H9 (cell line): Measurements from ENCODE around the gene SRM. TPM values are rescaled to one million over a fixed set of nuclear protein-coding genes. Genes with fewer than 3 reads are reported as not detected.

Source experiments
- DNase-seq: peaks from one replicate; pipeline ENCODE4 v3.0.0-alpha.2; 2017
- H2AFZ ChIP-seq: one replicate; pipeline ENCODE4 v1.6.1; 2013; ENCODE audit warnings: mild to moderate bottlenecking, low read length, control low read depth, moderate library complexity
- H2AK5ac ChIP-seq: 2 replicates; pipeline ENCODE4 v1.6.1; 2013; ENCODE audit warnings: low read length, control low read depth, mixed read lengths; ENCODE audit not compliant: insufficient read length
- H2BK120ac ChIP-seq: one replicate; pipeline ENCODE4 v1.6.1; 2013; ENCODE audit warnings: low read depth, mild to moderate bottlenecking, low read length, control low read depth, inconsistent platforms; ENCODE audit not compliant: poor library complexity, severe bottlenecking
- H2BK12ac ChIP-seq: 2 replicates; pipeline ENCODE4 v1.6.1; 2013; ENCODE audit warnings: low read length, control low read depth, mixed read lengths, low read depth; ENCODE audit not compliant: insufficient read length
- H2BK15ac ChIP-seq: 2 replicates; pipeline ENCODE4 v1.6.1; 2013; ENCODE audit warnings: low read depth, low read length, control low read depth
- H2BK20ac ChIP-seq: one replicate; pipeline ENCODE4 v1.6.1; 2013; ENCODE audit warnings: low read depth, mild to moderate bottlenecking, low read length, control low read depth, inconsistent platforms; ENCODE audit not compliant: poor library complexity, severe bottlenecking
- H2BK5ac ChIP-seq: 2 replicates; pipeline ENCODE4 v1.6.1; 2013; ENCODE audit warnings: low read length, control low read depth, mixed read lengths; ENCODE audit not compliant: insufficient read length
- H3K14ac ChIP-seq: 2 replicates; pipeline ENCODE4 v1.6.1; 2013; ENCODE audit warnings: low read length, control low read depth; ENCODE audit not compliant: insufficient read depth
- H3K18ac ChIP-seq: 2 replicates; pipeline ENCODE4 v1.6.1; 2013; ENCODE audit warnings: low read depth, mild to moderate bottlenecking, mixed read lengths, low read length, control low read depth; ENCODE audit not compliant: insufficient read length
- H3K23ac ChIP-seq: 2 replicates; pipeline ENCODE4 v1.6.1; 2013; ENCODE audit warnings: low read length, control low read depth, mixed read lengths, low read depth; ENCODE audit not compliant: insufficient read length
- H3K23me2 ChIP-seq: 2 replicates; pipeline ENCODE4 v1.6.1; 2013; ENCODE audit warnings: low read depth, mild to moderate bottlenecking, mixed read lengths, low read length, control low read depth; ENCODE audit not compliant: insufficient read length, poor library complexity, severe bottlenecking
- H3K27ac ChIP-seq: 2 replicates; pipeline ENCODE4 v1.5.1; 2013; ENCODE audit warnings: low read length, control low read depth, mixed read lengths, low read depth; ENCODE audit not compliant: insufficient read length
- H3K27me3 ChIP-seq: 2 replicates; pipeline ENCODE4 v1.6.1; 2013; ENCODE audit warnings: low read length, control low read depth, inconsistent platforms; ENCODE audit not compliant: insufficient read depth
- H3K4ac ChIP-seq: 2 replicates; pipeline ENCODE4 v1.6.1; 2013; ENCODE audit warnings: low read depth, mild to moderate bottlenecking, control low read depth, inconsistent platforms, low read length, moderate library complexity
- H3K4me1 ChIP-seq: 2 replicates; pipeline ENCODE4 v1.6.1; 2013; ENCODE audit warnings: low read length, control low read depth, inconsistent platforms; ENCODE audit not compliant: insufficient read depth
- H3K4me2 ChIP-seq: 2 replicates; pipeline ENCODE4 v1.6.1; 2013; ENCODE audit warnings: low read length, control low read depth, mixed read lengths; ENCODE audit not compliant: insufficient read length, insufficient read depth
- H3K56ac ChIP-seq: 2 replicates; pipeline ENCODE4 v1.6.1; 2013; ENCODE audit warnings: low read depth, mild to moderate bottlenecking, mixed read lengths, low read length, control low read depth; ENCODE audit not compliant: insufficient read length
- H3K79me1 ChIP-seq: 2 replicates; pipeline ENCODE4 v1.6.1; 2013; ENCODE audit warnings: low read depth, mild to moderate bottlenecking, moderate library complexity, low read length, control low read depth, inconsistent platforms; ENCODE audit not compliant: insufficient read depth, poor library complexity, severe bottlenecking
- H3K79me2 ChIP-seq: 2 replicates; pipeline ENCODE4 v1.6.1; 2013; ENCODE audit warnings: low read length, control low read depth, inconsistent platforms; ENCODE audit not compliant: insufficient read depth
- H3K9ac ChIP-seq: 2 replicates; pipeline ENCODE4 v1.6.1; 2013; ENCODE audit warnings: low read length, control low read depth, mixed read lengths; ENCODE audit not compliant: insufficient read length; ENCODE audit errors: extremely low read depth
- H3K9me3 ChIP-seq: one replicate; pipeline ENCODE4 v1.6.1; 2013; ENCODE audit warnings: low read depth, low read length, inconsistent platforms; ENCODE audit not compliant: control insufficient read depth
- H3T11ph ChIP-seq: one replicate; pipeline ENCODE4 v1.6.1; 2013; ENCODE audit warnings: mild to moderate bottlenecking, low read length, control low read depth, inconsistent platforms
- H4K20me1 ChIP-seq: one replicate; pipeline ENCODE4 v1.6.1; 2013; ENCODE audit not compliant: control insufficient read depth, insufficient read length, insufficient read depth
- H4K5ac ChIP-seq: 2 replicates; pipeline ENCODE4 v1.6.1; 2013; ENCODE audit warnings: low read depth, mild to moderate bottlenecking, mixed read lengths, low read length, control low read depth; ENCODE audit not compliant: insufficient read length
- H4K8ac ChIP-seq: replicated peaks from 2 replicates; pipeline ENCODE4 v1.6.1; 2013; ENCODE audit warnings: low read length, control low read depth, mixed read lengths, low read depth; ENCODE audit not compliant: insufficient read length
- H4K91ac ChIP-seq: 2 replicates; pipeline ENCODE4 v1.6.1; 2013; ENCODE audit warnings: low read depth, mild to moderate bottlenecking, moderate library complexity, mixed read lengths, low read length, control low read depth; ENCODE audit not compliant: insufficient read length
- H3K27ac Mint-ChIP-seq, 3 experiments: 2 replicates in 2 of 3; 3 replicates in 1 of 3; pipeline ENCODE4 v1.8.0; 2020 to 2021; ENCODE audit warnings: mixed read lengths in 3 of 3, mild to moderate bottlenecking in 1 of 3, moderate library complexity in 1 of 3
- H3K27me3 Mint-ChIP-seq: 2 replicates; pipeline ENCODE4 v1.8.0; 2021; ENCODE audit warnings: low read depth, mild to moderate bottlenecking, moderate library complexity, mixed read lengths
- H3K36me3 Mint-ChIP-seq, 3 experiments: 2 replicates in 2 of 3; 3 replicates in 1 of 3; pipeline ENCODE4 v1.8.0; 2020 to 2021; ENCODE audit warnings: low read depth in 3 of 3, mixed read lengths in 3 of 3; ENCODE audit not compliant: insufficient read depth in 1 of 3
- H3K4me1 Mint-ChIP-seq, 2 experiments: 2 replicates each; pipeline ENCODE4 v1.8.0; 2020; ENCODE audit warnings: mixed read lengths in 2 of 2
- H3K4me3 Mint-ChIP-seq, 2 experiments: 2 replicates in 1 of 2; 3 replicates in 1 of 2; pipeline ENCODE4 v1.8.0; 2020 to 2021; ENCODE audit warnings: mild to moderate bottlenecking in 2 of 2, mixed read lengths in 2 of 2, moderate library complexity in 1 of 2
- H3K9me3 Mint-ChIP-seq, 2 experiments: 2 replicates in 1 of 2; 3 replicates in 1 of 2; pipeline ENCODE4 v1.8.0; 2020; ENCODE audit warnings: mild to moderate bottlenecking in 2 of 2, mixed read lengths in 2 of 2, moderate library complexity in 1 of 2
- WGBS: extraction: QIAGEN DNeasy Blood & Tissue Kit; methylation state at CpG from one replicate; pipeline ENCODE4 v1.1.7; 2013; ENCODE audit warnings: missing lambda C conversion rate, low lambda C conversion rate, mixed read lengths; ENCODE audit not compliant: insufficient read length; ENCODE audit errors: extremely low coverage; 5-methylcytosine and 5-hydroxymethylcytosine counted together
- total RNA-seq: library from RNA; stranded (reverse); gene quantifications from 2 replicates; pipeline ENCODE4 v1.2.1, GENCODE V29; 2021
- TF ChIP-seq, protein P1 (sequence below): fragments of 200-600 bp; sonication (generic); conservative IDR thresholded peaks from 3 replicates; pipeline ENCODE4 v1.8.0; 2021; ENCODE audit warnings: antibody characterized with exemption, mild to moderate bottlenecking

SRM gene
- total RNA-seq, 1 experiment from 2014 or later = 196 TPM

DNA sequence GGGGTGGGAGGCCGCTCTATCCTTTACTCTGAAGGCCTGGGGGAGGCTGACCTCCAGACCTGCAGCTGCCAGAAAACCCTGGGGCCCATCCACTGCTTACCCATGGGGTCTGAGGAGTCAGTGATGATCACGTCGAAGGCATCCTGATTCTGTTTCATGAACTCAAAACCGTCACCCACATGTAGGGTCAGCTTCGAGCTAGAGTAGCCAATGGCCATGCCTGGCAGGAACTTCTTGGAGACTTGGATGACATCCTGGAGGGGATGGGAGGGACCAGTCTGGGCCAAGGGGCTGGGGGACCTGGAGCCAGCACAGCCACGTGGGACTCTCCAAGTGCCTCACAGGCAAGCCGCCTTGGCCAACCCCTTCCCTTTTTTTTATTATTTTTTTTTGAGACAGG lies 3.3 kb downstream of the SRM start:
- Histone ChIP-seq H2BK120ac (no peak overlapping the region), H3K9me3 (no peaks in the 10 kb centered on the region), H3T11ph (no peak overlapping the region), H3K79me1 (no peaks in the 10 kb centered on the region), H3K56ac (no peak overlapping the region), H3K23ac (no peak overlapping the region), H3K18ac (no peak overlapping the region), H2AK5ac (no peak overlapping the region), H3K79me2 (peaks cover 2% of the 10 kb centered on the region; the same call in 1 of the 2 replicates), H3K9ac (no peak overlapping the region), H3K27ac (no peak overlapping the region), H2BK5ac (no peak overlapping the region), H3K4me1 (no peaks in the 10 kb centered on the region), H3K27me3 (no peaks in the 10 kb centered on the region; the same call in 1 of the 2 replicates), H4K8ac (no peak overlapping the region), H2AFZ (no peak overlapping the region), H3K23me2 (peaks cover 7% of the 10 kb centered on the region), H4K20me1 (no peaks in the 10 kb centered on the region), H4K91ac (no peak overlapping the region), H3K14ac (no peak overlapping the region), H4K5ac (no peak overlapping the region), H3K4ac (no peak overlapping the region), H2BK12ac (no peak overlapping the region), H2BK20ac (no peak overlapping the region), H3K4me2 (no peak overlapping the region), H2BK15ac (no peak overlapping the region)
- peaks cover 24 to 51% (median 30%) of the 10 kb centered on the region in 3 experiments for H3K36me3 Mint-ChIP-seq
- no peak overlapping the region for H3K27ac Mint-ChIP-seq
- TF ChIP-seq, protein P1, sequence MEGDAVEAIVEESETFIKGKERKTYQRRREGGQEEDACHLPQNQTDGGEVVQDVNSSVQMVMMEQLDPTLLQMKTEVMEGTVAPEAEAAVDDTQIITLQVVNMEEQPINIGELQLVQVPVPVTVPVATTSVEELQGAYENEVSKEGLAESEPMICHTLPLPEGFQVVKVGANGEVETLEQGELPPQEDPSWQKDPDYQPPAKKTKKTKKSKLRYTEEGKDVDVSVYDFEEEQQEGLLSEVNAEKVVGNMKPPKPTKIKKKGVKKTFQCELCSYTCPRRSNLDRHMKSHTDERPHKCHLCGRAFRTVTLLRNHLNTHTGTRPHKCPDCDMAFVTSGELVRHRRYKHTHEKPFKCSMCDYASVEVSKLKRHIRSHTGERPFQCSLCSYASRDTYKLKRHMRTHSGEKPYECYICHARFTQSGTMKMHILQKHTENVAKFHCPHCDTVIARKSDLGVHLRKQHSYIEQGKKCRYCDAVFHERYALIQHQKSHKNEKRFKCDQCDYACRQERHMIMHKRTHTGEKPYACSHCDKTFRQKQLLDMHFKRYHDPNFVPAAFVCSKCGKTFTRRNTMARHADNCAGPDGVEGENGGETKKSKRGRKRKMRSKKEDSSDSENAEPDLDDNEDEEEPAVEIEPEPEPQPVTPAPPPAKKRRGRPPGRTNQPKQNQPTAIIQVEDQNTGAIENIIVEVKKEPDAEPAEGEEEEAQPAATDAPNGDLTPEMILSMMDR = no peak
- H3K4me3 Mint-ChIP-seq = no peak overlapping the region
- peaks cover 23 to 33% of the 10 kb centered on the region in 2 experiments for H3K4me1 Mint-ChIP-seq
- no peak for DNase-seq
- WGBS = no CpG with 5 or more reads among the region's 7 CpGs
- H3K9me3 Mint-ChIP-seq = no peaks in the 10 kb centered on the region
- H3K27me3 Mint-ChIP-seq = no peaks in the 10 kb centered on the region
